ENCODE measurements around the gene ZMIZ2.

DNA sequence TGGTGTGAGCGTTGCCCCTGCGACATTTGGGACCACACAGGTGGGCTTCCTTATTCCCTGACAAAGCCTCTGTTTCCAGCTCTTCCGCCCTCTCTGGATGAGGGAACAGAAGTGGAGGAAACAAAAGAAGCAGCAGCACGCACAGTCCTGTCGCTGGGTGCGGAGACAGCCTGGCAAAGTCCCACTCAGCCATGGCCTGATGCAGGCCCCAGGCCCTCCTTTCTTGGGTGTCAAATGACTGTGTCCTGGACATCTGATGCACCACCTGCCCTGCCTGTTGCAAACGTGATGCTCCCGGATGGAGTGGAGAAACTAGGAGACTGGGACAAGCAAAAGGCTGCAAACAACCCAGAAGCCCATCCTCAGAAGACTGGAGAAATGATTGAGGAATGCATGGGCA lies 20.7 kb downstream of the ZMIZ2 start:
- TF ChIP-seq, protein P1, sequence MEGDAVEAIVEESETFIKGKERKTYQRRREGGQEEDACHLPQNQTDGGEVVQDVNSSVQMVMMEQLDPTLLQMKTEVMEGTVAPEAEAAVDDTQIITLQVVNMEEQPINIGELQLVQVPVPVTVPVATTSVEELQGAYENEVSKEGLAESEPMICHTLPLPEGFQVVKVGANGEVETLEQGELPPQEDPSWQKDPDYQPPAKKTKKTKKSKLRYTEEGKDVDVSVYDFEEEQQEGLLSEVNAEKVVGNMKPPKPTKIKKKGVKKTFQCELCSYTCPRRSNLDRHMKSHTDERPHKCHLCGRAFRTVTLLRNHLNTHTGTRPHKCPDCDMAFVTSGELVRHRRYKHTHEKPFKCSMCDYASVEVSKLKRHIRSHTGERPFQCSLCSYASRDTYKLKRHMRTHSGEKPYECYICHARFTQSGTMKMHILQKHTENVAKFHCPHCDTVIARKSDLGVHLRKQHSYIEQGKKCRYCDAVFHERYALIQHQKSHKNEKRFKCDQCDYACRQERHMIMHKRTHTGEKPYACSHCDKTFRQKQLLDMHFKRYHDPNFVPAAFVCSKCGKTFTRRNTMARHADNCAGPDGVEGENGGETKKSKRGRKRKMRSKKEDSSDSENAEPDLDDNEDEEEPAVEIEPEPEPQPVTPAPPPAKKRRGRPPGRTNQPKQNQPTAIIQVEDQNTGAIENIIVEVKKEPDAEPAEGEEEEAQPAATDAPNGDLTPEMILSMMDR (IDR thresholded peaks at IDR 0.05; ENCODE audit: insufficient read depth, low read depth, low read length): no peak
- TF ChIP-seq EZH2 (IDR thresholded peaks at IDR 0.05; ENCODE audit: insufficient read depth, low read length): no peak
